Nephron progenitor cell (in vitro differentiated cells): ENCODE data around the gene CBLB.

Source experiments
- DNase-seq: peaks from one replicate; pipeline ENCODE4 v3.0.0; 2021
- H3K27ac Mint-ChIP-seq: 2 replicates; pipeline ENCODE4 v1.8.0; 2021; ENCODE audit warnings: mild to moderate bottlenecking, moderate library complexity, mixed read lengths
- H3K27me3 Mint-ChIP-seq: 2 replicates; pipeline ENCODE4 v1.8.0; 2021; ENCODE audit warnings: mild to moderate bottlenecking, low read depth, mixed read lengths; ENCODE audit not compliant: poor library complexity
- H3K36me3 Mint-ChIP-seq: 2 replicates; pipeline ENCODE4 v1.8.0; 2021; ENCODE audit warnings: low read depth, mixed read lengths
- H3K4me1 Mint-ChIP-seq: 2 replicates; pipeline ENCODE4 v1.8.0; 2021; ENCODE audit warnings: mixed read lengths
- H3K4me3 Mint-ChIP-seq: 2 replicates; pipeline ENCODE4 v1.8.0; 2021; ENCODE audit warnings: mild to moderate bottlenecking, moderate library complexity, mixed read lengths
- H3K9me3 Mint-ChIP-seq: 2 replicates; pipeline ENCODE4 v1.8.0; 2021; ENCODE audit warnings: mild to moderate bottlenecking, moderate library complexity, mixed read lengths
- TF ChIP-seq, protein P1 (sequence below): fragments of 200-600 bp; sonication (generic); IDR thresholded peaks from 2 replicates; pipeline ENCODE4 v1.5.0; 2021; ENCODE audit warnings: antibody characterized with exemption

The CBLB gene

DNA sequence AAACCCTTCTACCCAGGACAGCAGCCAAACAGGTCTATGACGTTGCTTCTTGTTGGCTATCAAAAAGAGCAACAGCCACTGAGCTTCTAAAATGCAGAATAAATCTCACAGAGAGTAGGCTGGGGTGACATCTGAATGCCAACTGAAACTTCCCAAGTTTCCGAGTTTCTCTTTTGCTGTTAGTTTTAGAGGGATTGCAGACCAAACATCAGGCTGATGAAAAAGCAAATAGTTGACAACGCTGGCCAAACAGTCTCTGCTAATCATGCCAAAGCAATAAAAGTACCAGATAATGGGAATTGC lies 670 bp upstream of the CBLB start:
- TF ChIP-seq, protein P1, sequence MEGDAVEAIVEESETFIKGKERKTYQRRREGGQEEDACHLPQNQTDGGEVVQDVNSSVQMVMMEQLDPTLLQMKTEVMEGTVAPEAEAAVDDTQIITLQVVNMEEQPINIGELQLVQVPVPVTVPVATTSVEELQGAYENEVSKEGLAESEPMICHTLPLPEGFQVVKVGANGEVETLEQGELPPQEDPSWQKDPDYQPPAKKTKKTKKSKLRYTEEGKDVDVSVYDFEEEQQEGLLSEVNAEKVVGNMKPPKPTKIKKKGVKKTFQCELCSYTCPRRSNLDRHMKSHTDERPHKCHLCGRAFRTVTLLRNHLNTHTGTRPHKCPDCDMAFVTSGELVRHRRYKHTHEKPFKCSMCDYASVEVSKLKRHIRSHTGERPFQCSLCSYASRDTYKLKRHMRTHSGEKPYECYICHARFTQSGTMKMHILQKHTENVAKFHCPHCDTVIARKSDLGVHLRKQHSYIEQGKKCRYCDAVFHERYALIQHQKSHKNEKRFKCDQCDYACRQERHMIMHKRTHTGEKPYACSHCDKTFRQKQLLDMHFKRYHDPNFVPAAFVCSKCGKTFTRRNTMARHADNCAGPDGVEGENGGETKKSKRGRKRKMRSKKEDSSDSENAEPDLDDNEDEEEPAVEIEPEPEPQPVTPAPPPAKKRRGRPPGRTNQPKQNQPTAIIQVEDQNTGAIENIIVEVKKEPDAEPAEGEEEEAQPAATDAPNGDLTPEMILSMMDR, result no peak
- Mint-ChIP-seq H3K9me3 (no peaks in the 10 kb centered on the region), H3K4me1 (peaks cover 60% of the 10 kb centered on the region), H3K27ac (peak overlapping the region; percentile 100), H3K27me3 (no peaks in the 10 kb centered on the region), H3K36me3 (peaks cover 12% of the 10 kb centered on the region), H3K4me3 (peak overlapping the region; percentile 98)
- no peak for DNase-seq

DNA sequence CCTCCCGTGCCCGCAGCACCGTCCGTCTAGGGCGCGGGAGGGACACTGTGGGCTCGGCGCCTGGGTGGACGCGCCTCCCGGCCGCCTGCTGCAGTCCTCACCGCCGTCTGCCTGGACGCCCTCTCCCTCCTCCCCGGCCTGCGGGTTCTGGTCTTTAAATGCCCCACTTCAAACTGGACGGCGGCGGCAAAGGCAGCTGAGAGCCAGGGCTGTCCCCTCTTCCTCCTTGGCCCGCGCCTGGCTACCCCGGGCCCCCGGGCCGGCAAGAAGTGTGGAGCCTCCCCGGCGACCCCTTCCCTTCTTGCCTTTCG lies 426 bp downstream of the CBLB start:
- H3K36me3 Mint-ChIP-seq, result peaks cover 18% of the 10 kb centered on the region
- DNase-seq, result peak; percentile 69
- peak overlapping the region; percentile 98 for H3K4me3 Mint-ChIP-seq
- H3K9me3 Mint-ChIP-seq, result no peaks in the 10 kb centered on the region
- peaks cover 62% of the 10 kb centered on the region for H3K4me1 Mint-ChIP-seq
- peak overlapping the region; percentile 100 for H3K27ac Mint-ChIP-seq
- TF ChIP-seq, protein P1, result no peak
- no peaks in the 10 kb centered on the region for H3K27me3 Mint-ChIP-seq

DNA sequence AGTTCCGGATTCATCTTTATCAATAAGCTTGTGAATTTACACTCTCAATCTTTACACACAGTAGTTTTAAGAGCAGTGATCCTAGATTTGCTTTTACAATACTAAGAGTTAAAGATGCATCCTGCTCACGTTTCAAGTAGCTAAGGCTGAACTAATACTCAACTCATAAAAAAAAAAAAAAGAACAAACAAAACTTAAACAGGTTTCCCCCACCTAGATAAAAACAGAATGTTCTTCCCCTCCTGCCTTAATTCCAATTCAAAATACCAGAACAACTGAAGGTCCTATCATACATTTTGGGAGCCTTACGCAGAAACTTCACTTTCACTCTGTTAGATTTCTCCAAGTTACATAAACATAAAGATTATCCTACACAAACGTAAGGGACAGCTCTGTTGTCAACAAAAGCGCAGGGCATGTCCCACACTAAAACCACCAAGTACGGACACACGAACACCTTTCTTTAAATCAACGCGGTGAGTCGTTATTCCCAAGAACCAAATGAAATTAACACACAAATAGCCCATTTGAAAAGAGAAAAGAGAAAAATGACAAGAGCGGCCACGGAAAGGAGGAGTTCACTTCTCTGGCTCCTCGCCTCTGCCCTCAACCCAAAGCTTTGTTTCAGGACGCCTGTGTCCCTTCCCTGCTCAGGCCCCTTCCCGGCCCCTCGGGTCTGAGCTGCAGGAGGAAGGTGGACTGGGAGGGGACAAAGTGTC lies 941 bp downstream of the CBLB start:
- no peak for DNase-seq
- Mint-ChIP-seq H3K4me3 (peak overlapping the region; percentile 98), H3K4me1 (peaks cover 62% of the 10 kb centered on the region), H3K27ac (peak overlapping the region; percentile 100), H3K27me3 (no peaks in the 10 kb centered on the region), H3K36me3 (peaks cover 18% of the 10 kb centered on the region), H3K9me3 (no peaks in the 10 kb centered on the region)
- TF ChIP-seq, protein P1, result no peak

DNA sequence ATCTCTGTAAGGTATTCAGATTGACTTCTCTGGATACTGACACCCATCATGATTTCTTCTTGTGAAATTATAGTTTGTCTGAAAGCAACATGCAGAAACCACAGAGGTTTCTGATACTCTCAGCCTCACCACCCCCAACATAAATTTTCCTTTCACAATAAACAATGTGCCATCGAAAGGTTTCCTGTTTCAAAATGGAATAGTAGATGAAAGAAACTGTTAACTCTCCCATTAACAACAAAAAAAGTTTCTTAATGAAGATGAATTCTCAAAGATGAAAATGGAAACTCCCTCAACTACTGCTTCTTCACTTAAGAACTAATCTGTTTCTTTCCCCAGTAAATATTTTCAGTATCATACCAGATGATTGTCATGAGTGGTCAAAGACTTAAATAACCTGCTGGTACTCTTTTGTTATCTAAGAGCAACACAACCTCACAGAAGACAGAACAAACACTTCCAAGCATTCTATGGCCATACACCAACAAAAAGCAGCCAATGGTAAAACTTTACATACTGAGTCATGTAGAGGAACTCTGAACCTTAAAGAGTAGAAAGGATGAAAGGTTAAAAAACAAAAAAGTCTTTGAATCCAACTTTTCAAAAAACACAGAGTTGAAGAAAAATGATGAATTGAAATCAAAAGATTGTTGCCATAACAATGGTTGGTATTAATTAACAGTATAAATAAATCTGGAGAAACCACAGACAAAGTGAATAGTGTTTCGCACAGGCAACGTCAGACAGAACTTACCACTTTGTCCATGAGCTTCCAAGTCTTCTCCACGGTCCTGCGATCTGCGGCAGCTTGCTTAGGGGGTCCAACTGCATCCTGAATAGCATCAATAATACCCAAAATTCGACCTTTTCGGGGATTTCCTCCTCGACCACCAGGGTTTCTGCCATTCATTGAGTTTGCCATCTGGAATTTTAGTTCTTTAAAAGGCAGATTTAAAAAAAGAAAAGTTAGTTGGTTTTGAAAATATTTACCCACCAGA lies 1.9 kb downstream of the CBLB start:
- H3K4me3 Mint-ChIP-seq, result peak overlapping the region; percentile 98
- peak; percentile 4 for DNase-seq
- no peaks in the 10 kb centered on the region for H3K9me3 Mint-ChIP-seq
- peaks cover 62% of the 10 kb centered on the region for H3K4me1 Mint-ChIP-seq
- H3K27ac Mint-ChIP-seq, result no peak overlapping the region
- TF ChIP-seq, protein P1, result no peak
- H3K27me3 Mint-ChIP-seq, result no peaks in the 10 kb centered on the region
- H3K36me3 Mint-ChIP-seq, result peaks cover 18% of the 10 kb centered on the region

DNA sequence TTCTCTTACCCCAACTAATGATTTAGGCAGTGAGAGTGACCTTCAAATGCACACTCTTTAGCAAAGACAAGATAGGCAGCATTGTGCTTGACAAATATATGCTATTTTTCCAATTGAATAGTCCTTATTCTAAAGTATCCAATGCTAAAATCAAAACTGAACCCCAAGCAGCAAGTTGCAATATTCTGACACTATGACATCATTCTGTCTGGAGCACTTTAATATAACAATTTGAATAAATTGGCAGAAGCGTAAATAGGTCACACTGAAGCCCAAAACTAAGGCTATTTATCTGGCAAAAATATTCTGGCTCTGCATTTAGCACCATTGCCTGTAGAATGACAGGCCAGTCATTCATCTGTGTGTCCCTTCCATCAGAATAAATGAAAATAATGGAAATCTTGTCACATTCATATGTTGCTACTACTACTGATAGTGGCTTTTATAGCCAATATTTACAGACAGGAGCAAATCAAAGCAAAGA lies 2.9 kb downstream of the CBLB start:
- Mint-ChIP-seq H3K4me3 (peak overlapping the region; percentile 98), H3K9me3 (no peaks in the 10 kb centered on the region), H3K27me3 (no peaks in the 10 kb centered on the region), H3K27ac (no peak overlapping the region), H3K36me3 (peaks cover 18% of the 10 kb centered on the region), H3K4me1 (peaks cover 54% of the 10 kb centered on the region)
- no peak for DNase-seq
- TF ChIP-seq, protein P1, result no peak
